Head of caudate nucleus (tissue), 42 donors: Measurements from ENCODE around the gene MILR1.

Source experiments
- DNase-seq, 42 donors: peaks; one replicate each; pipeline versions ENCODE4 v3.0.0 to v3.0.0-alpha.2; 2020 to 2021; ENCODE audit warnings: mixed read lengths in 7 of 42
- intact Hi-C: fragments of 100-400 bp; cut with DNase I; formaldehyde crosslinking; loops from one replicate; pipeline ENCODE4 v1.15.0; 2022

The MILR1 gene

GRCh38 chr17:64515829-64516228 is 66.9 kb downstream of the MILR1 start:
- intact Hi-C loops: loop anchor here (10.0 kb wide), 1 partner anchor 129 kb away; no protein-coding TSS in a partner anchor
- no peak for DNase-seq
